Measurements from ENCODE around the gene OVCA2. TPM values are rescaled to one million over a fixed set of nuclear protein-coding genes. Genes with fewer than 3 reads are reported as not detected.

The OVCA2 gene
- total RNA-seq, 4 donors from 2014 or later, result 36.6 to 51.5 (median 42.7) TPM

GRCh38 chr17:2056206-2057174 is 14.7 kb downstream of the OVCA2 start:
- H3K36me3 ChIP-seq, result peaks cover 10% of the 10 kb centered on the region
- H3K4me1 ChIP-seq, result peaks cover 81% of the 10 kb centered on the region
- peak overlapping the region; percentile 85 for H3K27ac ChIP-seq
- WGBS, result 45% methylated on average over 43 of the region's 85 CpGs
- peak in 1 of 3 donors; percentile 9 for TF ChIP-seq POLR2AphosphoS5 (IDR thresholded peaks at IDR 0.05)
- TF ChIP-seq, protein P1, sequence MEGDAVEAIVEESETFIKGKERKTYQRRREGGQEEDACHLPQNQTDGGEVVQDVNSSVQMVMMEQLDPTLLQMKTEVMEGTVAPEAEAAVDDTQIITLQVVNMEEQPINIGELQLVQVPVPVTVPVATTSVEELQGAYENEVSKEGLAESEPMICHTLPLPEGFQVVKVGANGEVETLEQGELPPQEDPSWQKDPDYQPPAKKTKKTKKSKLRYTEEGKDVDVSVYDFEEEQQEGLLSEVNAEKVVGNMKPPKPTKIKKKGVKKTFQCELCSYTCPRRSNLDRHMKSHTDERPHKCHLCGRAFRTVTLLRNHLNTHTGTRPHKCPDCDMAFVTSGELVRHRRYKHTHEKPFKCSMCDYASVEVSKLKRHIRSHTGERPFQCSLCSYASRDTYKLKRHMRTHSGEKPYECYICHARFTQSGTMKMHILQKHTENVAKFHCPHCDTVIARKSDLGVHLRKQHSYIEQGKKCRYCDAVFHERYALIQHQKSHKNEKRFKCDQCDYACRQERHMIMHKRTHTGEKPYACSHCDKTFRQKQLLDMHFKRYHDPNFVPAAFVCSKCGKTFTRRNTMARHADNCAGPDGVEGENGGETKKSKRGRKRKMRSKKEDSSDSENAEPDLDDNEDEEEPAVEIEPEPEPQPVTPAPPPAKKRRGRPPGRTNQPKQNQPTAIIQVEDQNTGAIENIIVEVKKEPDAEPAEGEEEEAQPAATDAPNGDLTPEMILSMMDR (IDR thresholded peaks at IDR 0.05), result no peak
- H3K9me3 ChIP-seq, result no peaks in the 10 kb centered on the region
- H3K27me3 ChIP-seq, result peaks cover 20% of the 10 kb centered on the region
- peak in 1 of 2 donors; percentile 64 for DNase-seq (ENCODE audit: low spot score in 2 of 2)
- peak overlapping the region; percentile 65 for H3K4me3 ChIP-seq

GRCh38 chr17:2057175-2057759 is 15.4 kb downstream of the OVCA2 start:
- H3K27me3 ChIP-seq, result peaks cover 19% of the 10 kb centered on the region
- peak overlapping the region; percentile 59 for H3K27ac ChIP-seq
- peaks cover 10% of the 10 kb centered on the region for H3K36me3 ChIP-seq
- DNase-seq (ENCODE audit: low spot score in 2 of 2), result peak in 1 of 2 donors; percentile 62
- no peaks in the 10 kb centered on the region for H3K9me3 ChIP-seq
- TF ChIP-seq POLR2A (IDR thresholded peaks at IDR 0.05), result no peak
- no peak for TF ChIP-seq EP300 (IDR thresholded peaks at IDR 0.05)
- TF ChIP-seq POLR2AphosphoS5 (IDR thresholded peaks at IDR 0.05), result no peak
- TF ChIP-seq, protein P1 (IDR thresholded peaks at IDR 0.05), result no peak
- H3K4me3 ChIP-seq, result peak overlapping the region; percentile 65
- 54% methylated on average over 13 of the region's 81 CpGs for WGBS
- H3K4me1 ChIP-seq, result peaks cover 76% of the 10 kb centered on the region

- Histone ChIP-seq H3K4me3 (peak overlapping the region; percentile 65), H3K27me3 (peaks cover 18% of the 10 kb centered on the region), H3K9me3 (no peaks in the 10 kb centered on the region), H3K27ac (peak overlapping the region; percentile 59), H3K4me1 (peaks cover 83% of the 10 kb centered on the region), H3K36me3 (peaks cover 12% of the 10 kb centered on the region)
- TF ChIP-seq EP300 (IDR thresholded peaks at IDR 0.05) (no peak), POLR2A (IDR thresholded peaks at IDR 0.05) (no peak)
- peak in 1 of 2 donors; percentile 67 for DNase-seq (ENCODE audit: low spot score in 2 of 2)
- 81% methylated on average over 43 of the region's 98 CpGs for WGBS
Observed at GRCh38 chr17:2057760-2058585, 16.2 kb downstream of the OVCA2 start.

DNA sequence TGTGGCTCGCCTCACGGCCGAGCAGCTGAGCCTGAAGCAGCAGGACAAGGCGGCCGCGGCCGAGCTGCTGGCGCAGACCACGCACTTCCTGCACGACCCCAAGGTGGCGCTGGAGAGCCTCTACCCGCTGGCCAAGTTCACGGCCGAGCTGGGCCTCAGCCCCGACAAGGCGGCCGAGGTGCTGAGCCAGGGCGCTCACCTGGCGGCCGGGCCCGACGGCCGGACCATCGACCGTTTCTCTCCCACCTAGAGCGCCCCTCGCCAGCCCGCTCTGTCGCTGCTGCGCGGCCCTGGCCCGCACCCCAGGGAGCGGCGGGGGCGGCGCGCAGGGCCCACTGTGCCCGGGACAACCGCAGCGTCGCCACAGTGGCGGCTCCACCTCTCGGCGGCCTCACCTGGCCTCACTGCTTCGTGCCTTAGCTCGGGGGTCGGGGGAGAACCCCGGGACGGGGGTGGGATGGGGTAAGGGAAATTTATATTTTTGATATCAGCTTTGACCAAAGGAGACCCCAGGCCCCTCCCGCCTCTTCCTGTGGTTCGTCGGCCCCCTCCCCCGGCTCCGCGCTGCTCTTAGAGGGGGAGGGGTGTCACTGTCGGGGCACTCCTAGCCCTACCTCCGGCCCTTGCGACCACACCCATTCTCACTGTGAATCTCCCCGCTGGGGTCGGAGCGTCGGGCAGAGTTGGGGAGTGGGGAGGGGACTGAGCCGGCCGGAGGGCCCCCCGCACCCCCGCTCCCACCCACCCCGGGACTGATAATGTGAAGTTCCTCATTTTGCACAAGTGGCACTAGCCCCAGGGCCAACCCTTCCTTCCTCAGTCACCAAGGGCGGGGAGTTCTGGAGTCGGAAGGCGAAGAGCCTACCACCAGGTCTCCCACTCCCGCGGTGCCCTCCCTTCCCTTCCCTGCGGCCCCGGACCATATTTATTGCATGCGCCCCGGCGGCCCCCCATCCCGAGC is 17.0 kb downstream of the OVCA2 start:
- Histone ChIP-seq H3K27ac (peak overlapping the region; percentile 36), H3K36me3 (peaks cover 21% of the 10 kb centered on the region), H3K27me3 (peaks cover 11% of the 10 kb centered on the region), H3K4me1 (peaks cover 83% of the 10 kb centered on the region), H3K9me3 (no peaks in the 10 kb centered on the region), H3K4me3 (peak overlapping the region; percentile 65)
- peak in 1 of 2 donors; percentile 88 for DNase-seq (ENCODE audit: low spot score in 2 of 2)
- TF ChIP-seq POLR2AphosphoS5 (IDR thresholded peaks at IDR 0.05) (no peak), EP300 (IDR thresholded peaks at IDR 0.05) (no peak), POLR2A (IDR thresholded peaks at IDR 0.05) (no peak)
- TF ChIP-seq, protein P1 (IDR thresholded peaks at IDR 0.05), result peak; percentile 35 to 67
- WGBS, result 38% methylated on average over 29 of the region's 78 CpGs

All from suprapubic skin (tissue), 4 donors.